ENCODE results near the gene LBP.
"Not testable (repeated sequence)": the region's sequence is repeated elsewhere in the genome, so short reads cannot be mapped to it uniquely, and the experiment has no call there.

GRCh38 chr20:38339521-38339896 is 6.8 kb upstream of the LBP start:
- TF ChIP-seq CTCF (IDR thresholded peaks at IDR 0.05; ENCODE audit: insufficient read depth, low read length); POLR2AphosphoS5 (IDR thresholded peaks at IDR 0.05; ENCODE audit: low read depth): not testable (repeated sequence)

All from HL-60 (cell line).